GM23338 (cell line): ENCODE results near the gene GSDMA. TPM values are rescaled to one million over a fixed set of nuclear protein-coding genes. Genes with fewer than 3 reads are reported as not detected.

Source experiments
- ATAC-seq: fragments of 200-7000 bp; cut with Tn5 transposase; 3 replicates; pipeline ENCODE4 v1.9.1; 2020
- DNase-seq: peaks from one replicate; pipeline ENCODE4 v3.0.0-alpha.2; 2015; ENCODE audit warnings: low spot score
- H2AFZ ChIP-seq: fragments of 200-600 bp; sonication (generic); 2 replicates; pipeline ENCODE4 v1.8.0; 2016; ENCODE audit warnings: antibody characterized with exemption, mild to moderate bottlenecking, moderate library complexity
- H3F3A ChIP-seq: fragments of 200-600 bp; sonication (generic); replicated peaks from 2 replicates; pipeline ENCODE4 v1.8.0; 2017; ENCODE audit warnings: antibody characterized with exemption, mixed run types, low read depth
- H3K27ac ChIP-seq: fragments of 200-600 bp; sonication (generic); 2 replicates; pipeline ENCODE4 v1.6.1; 2016; ENCODE audit warnings: low read depth
- H3K27me3 ChIP-seq: fragments of 200-600 bp; sonication (generic); 2 replicates; pipeline ENCODE4 v1.8.0; 2016; ENCODE audit warnings: mild to moderate bottlenecking, mixed run types, moderate library complexity; ENCODE audit not compliant: insufficient read depth
- H3K36me3 ChIP-seq: fragments of 200-600 bp; sonication (generic); 2 replicates; pipeline ENCODE4 v1.8.0; 2016; ENCODE audit warnings: mild to moderate bottlenecking; ENCODE audit not compliant: insufficient read depth
- H3K4me1 ChIP-seq: fragments of 200-600 bp; sonication (generic); 2 replicates; pipeline ENCODE4 v1.8.0; 2016; ENCODE audit warnings: mild to moderate bottlenecking, moderate library complexity; ENCODE audit not compliant: insufficient read depth
- H3K4me2 ChIP-seq: fragments of 200-600 bp; sonication (generic); 2 replicates; pipeline ENCODE4 v1.7.1; 2017; ENCODE audit warnings: mixed run types
- H3K4me3 ChIP-seq: fragments of 200-600 bp; sonication (generic); 2 replicates; pipeline ENCODE4 v1.6.1; 2016; ENCODE audit warnings: mixed run types
- H3K79me2 ChIP-seq: fragments of 200-600 bp; sonication (generic); replicated peaks from 2 replicates; pipeline ENCODE4 v1.8.0; 2017; ENCODE audit warnings: mild to moderate bottlenecking; ENCODE audit not compliant: insufficient read depth
- H3K9me2 ChIP-seq: fragments of 200-600 bp; sonication (generic); 2 replicates; pipeline ENCODE4 v1.8.0; 2017; ENCODE audit not compliant: insufficient read depth
- H4K20me1 ChIP-seq: fragments of 200-600 bp; sonication (generic); replicated peaks from 2 replicates; pipeline ENCODE4 v1.8.0; 2017; ENCODE audit warnings: mild to moderate bottlenecking; ENCODE audit not compliant: insufficient read depth
- H3K27ac Mint-ChIP-seq: 2 replicates; pipeline ENCODE4 v1.8.0; 2020; ENCODE audit warnings: inconsistent platforms, mild to moderate bottlenecking, moderate library complexity, mixed read lengths
- H3K27me3 Mint-ChIP-seq: 3 replicates; pipeline ENCODE4 v1.8.0; 2022; ENCODE audit warnings: low read depth, mild to moderate bottlenecking, moderate library complexity, mixed read lengths, inconsistent platforms; ENCODE audit not compliant: insufficient read depth, poor library complexity
- H3K36me3 Mint-ChIP-seq: 3 replicates; pipeline ENCODE4 v1.8.0; 2021; ENCODE audit warnings: low read depth, mild to moderate bottlenecking, inconsistent platforms, moderate library complexity, mixed read lengths
- H3K4me1 Mint-ChIP-seq: 3 replicates; pipeline ENCODE4 v1.8.0; 2020; ENCODE audit warnings: mild to moderate bottlenecking, inconsistent platforms, mixed read lengths
- H3K4me3 Mint-ChIP-seq: 3 replicates; pipeline ENCODE4 v1.8.0; 2021; ENCODE audit warnings: moderate library complexity, mild to moderate bottlenecking, inconsistent platforms, mixed read lengths
- H3K9me3 Mint-ChIP-seq: 3 replicates; pipeline ENCODE4 v1.8.0; 2020; ENCODE audit warnings: moderate library complexity, mild to moderate bottlenecking, inconsistent platforms, mixed read lengths
- CREB1 ChIP-seq: fragments of 250-450 bp; sonication (Bioruptor Pico); IDR thresholded peaks from 2 replicates; pipeline ENCODE4 v1.5.0; 2020; ENCODE audit warnings: low read depth, mild to moderate bottlenecking, moderate library complexity
- NANOG ChIP-seq: IDR thresholded peaks from 2 replicates; pipeline ENCODE4 v1.6.1; 2016; ENCODE audit warnings: antibody characterized with exemption, borderline replicate concordance
- POLR2AphosphoS5 ChIP-seq: IDR thresholded peaks from 2 replicates; pipeline ENCODE4 v1.6.1; 2016; ENCODE audit warnings: antibody characterized with exemption, low read depth
- STAT1 ChIP-seq: IDR thresholded peaks from one replicate; pipeline ENCODE4 v1.6.1; 2016; ENCODE audit warnings: antibody characterized with exemption; ENCODE audit not compliant: unreplicated experiment
- ZNF114 ChIP-seq: fragments of 250-450 bp; sonication (Bioruptor Pico); IDR thresholded peaks from 2 replicates; pipeline ENCODE4 v1.5.0; 2020; ENCODE audit warnings: mild to moderate bottlenecking, moderate library complexity
- ZNF331 ChIP-seq: fragments of 250-450 bp; sonication (Bioruptor Pico); IDR thresholded peaks from 2 replicates; pipeline ENCODE4 v1.5.0; 2020; ENCODE audit warnings: low read depth, mild to moderate bottlenecking, moderate library complexity
- polyA plus RNA-seq: library from polyadenylated mRNA; unstranded; fragments of >200 nt; fragmentation: Nextera tagmentation; extraction: Ambion mirVana; gene quantifications from 2 replicates; pipeline ENCODE4 v1.2.1, GENCODE V29; 2016
- total RNA-seq: library from RNA; depleted of rRNA; stranded (reverse); fragments of >200 nt; shearing (Covaris generic); gene quantifications from 2 replicates; pipeline ENCODE4 v1.2.3, GENCODE V29; 2014
- TF ChIP-seq, protein P1 (sequence below): fragments of 250-450 bp; sonication (Bioruptor Pico); IDR thresholded peaks from 2 replicates; pipeline ENCODE4 v1.5.0; 2020; ENCODE audit warnings: mild to moderate bottlenecking, moderate library complexity
- TF ChIP-seq, protein P2 (sequence below): IDR thresholded peaks from 2 replicates; pipeline ENCODE4 v1.6.1; 2016; ENCODE audit warnings: antibody characterized with exemption
- TF ChIP-seq, protein P3 (sequence below), 2 experiments: fragments of 200-600 bp in 1 of 2; sonication (generic) in 1 of 2; conservative IDR thresholded peaks; 2 replicates each; pipeline versions ENCODE4 v1.5.1 to v1.6.1; 2016 to 2017; ENCODE audit warnings: antibody characterized with exemption in 2 of 2, low read depth in 2 of 2, mild to moderate bottlenecking in 2 of 2, moderate library complexity in 1 of 2

The GSDMA gene
- total and polyA plus RNA-seq, 2 experiments from 2014 or later = not detected

DNA sequence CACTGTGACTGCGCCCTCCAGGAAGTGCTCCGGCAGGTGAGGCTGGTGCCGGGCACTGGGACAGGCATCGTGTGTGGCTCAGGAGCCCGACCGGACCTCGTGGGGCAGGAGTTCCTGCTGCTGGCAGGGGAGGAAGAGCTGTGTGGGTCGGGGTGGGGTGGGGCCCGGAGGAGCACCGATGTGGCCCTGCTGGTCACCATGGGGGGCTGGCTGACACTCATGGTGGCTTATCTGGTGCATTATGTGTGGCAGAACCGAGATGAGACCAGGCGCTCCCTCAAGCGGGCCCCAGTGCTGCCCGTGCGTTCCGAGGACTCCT lies 18.5 kb upstream of the GSDMA start:
- Histone ChIP-seq H3K27me3 (no peaks in the 10 kb centered on the region), H4K20me1 (no peaks in the 10 kb centered on the region), H2AFZ (no peak overlapping the region), H3F3A (no peaks in the 10 kb centered on the region), H3K4me2 (no peak overlapping the region), H3K9me2 (no peaks in the 10 kb centered on the region), H3K79me2 (no peaks in the 10 kb centered on the region), H3K4me3 (no peak overlapping the region), H3K4me1 (no peaks in the 10 kb centered on the region), H3K36me3 (no peaks in the 10 kb centered on the region), H3K27ac (no peak overlapping the region)
- Mint-ChIP-seq H3K27ac (no peak overlapping the region), H3K4me3 (no peak overlapping the region), H3K36me3 (no peaks in the 10 kb centered on the region), H3K27me3 (peaks cover 17% of the 10 kb centered on the region), H3K4me1 (peaks cover 18% of the 10 kb centered on the region), H3K9me3 (no peaks in the 10 kb centered on the region)
- TF ChIP-seq, protein P1, sequence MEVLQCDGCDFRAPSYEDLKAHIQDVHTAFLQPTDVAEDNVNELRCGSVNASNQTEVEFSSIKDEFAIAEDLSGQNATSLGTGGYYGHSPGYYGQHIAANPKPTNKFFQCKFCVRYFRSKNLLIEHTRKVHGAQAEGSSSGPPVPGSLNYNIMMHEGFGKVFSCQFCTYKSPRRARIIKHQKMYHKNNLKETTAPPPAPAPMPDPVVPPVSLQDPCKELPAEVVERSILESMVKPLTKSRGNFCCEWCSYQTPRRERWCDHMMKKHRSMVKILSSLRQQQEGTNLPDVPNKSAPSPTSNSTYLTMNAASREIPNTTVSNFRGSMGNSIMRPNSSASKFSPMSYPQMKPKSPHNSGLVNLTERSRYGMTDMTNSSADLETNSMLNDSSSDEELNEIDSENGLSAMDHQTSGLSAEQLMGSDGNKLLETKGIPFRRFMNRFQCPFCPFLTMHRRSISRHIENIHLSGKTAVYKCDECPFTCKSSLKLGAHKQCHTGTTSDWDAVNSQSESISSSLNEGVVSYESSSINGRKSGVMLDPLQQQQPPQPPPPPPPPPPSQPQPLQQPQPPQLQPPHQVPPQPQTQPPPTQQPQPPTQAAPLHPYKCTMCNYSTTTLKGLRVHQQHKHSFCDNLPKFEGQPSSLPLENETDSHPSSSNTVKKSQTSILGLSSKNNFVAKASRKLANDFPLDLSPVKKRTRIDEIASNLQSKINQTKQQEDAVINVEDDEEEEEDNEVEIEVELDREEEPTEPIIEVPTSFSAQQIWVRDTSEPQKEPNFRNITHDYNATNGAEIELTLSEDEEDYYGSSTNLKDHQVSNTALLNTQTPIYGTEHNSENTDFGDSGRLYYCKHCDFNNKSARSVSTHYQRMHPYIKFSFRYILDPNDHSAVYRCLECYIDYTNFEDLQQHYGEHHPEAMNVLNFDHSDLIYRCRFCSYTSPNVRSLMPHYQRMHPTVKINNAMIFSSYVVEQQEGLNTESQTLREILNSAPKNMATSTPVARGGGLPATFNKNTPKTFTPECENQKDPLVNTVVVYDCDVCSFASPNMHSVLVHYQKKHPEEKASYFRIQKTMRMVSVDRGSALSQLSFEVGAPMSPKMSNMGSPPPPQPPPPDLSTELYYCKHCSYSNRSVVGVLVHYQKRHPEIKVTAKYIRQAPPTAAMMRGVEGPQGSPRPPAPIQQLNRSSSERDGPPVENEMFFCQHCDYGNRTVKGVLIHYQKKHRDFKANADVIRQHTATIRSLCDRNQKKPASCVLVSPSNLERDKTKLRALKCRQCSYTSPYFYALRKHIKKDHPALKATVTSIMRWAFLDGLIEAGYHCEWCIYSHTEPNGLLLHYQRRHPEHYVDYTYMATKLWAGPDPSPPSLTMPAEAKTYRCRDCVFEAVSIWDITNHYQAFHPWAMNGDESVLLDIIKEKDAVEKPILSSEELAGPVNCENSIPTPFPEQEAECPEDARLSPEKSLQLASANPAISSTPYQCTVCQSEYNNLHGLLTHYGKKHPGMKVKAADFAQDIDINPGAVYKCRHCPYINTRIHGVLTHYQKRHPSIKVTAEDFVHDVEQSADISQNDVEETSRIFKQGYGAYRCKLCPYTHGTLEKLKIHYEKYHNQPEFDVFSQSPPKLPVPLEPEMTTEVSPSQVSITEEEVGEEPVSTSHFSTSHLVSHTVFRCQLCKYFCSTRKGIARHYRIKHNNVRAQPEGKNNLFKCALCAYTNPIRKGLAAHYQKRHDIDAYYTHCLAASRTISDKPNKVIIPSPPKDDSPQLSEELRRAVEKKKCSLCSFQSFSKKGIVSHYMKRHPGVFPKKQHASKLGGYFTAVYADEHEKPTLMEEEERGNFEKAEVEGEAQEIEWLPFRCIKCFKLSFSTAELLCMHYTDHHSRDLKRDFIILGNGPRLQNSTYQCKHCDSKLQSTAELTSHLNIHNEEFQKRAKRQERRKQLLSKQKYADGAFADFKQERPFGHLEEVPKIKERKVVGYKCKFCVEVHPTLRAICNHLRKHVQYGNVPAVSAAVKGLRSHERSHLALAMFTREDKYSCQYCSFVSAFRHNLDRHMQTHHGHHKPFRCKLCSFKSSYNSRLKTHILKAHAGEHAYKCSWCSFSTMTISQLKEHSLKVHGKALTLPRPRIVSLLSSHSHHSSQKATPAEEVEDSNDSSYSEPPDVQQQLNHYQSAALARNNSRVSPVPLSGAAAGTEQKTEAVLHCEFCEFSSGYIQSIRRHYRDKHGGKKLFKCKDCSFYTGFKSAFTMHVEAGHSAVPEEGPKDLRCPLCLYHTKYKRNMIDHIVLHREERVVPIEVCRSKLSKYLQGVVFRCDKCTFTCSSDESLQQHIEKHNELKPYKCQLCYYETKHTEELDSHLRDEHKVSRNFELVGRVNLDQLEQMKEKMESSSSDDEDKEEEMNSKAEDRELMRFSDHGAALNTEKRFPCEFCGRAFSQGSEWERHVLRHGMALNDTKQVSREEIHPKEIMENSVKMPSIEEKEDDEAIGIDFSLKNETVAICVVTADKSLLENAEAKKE (CRISPR knock-in tag) = no peak
- no peak for TF ChIP-seq POLR2AphosphoS5
- TF ChIP-seq ZNF331 (CRISPR knock-in tag) = no peak
- TF ChIP-seq, protein P2, sequence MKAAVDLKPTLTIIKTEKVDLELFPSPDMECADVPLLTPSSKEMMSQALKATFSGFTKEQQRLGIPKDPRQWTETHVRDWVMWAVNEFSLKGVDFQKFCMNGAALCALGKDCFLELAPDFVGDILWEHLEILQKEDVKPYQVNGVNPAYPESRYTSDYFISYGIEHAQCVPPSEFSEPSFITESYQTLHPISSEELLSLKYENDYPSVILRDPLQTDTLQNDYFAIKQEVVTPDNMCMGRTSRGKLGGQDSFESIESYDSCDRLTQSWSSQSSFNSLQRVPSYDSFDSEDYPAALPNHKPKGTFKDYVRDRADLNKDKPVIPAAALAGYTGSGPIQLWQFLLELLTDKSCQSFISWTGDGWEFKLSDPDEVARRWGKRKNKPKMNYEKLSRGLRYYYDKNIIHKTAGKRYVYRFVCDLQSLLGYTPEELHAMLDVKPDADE = no peak
- TF ChIP-seq, protein P3, sequence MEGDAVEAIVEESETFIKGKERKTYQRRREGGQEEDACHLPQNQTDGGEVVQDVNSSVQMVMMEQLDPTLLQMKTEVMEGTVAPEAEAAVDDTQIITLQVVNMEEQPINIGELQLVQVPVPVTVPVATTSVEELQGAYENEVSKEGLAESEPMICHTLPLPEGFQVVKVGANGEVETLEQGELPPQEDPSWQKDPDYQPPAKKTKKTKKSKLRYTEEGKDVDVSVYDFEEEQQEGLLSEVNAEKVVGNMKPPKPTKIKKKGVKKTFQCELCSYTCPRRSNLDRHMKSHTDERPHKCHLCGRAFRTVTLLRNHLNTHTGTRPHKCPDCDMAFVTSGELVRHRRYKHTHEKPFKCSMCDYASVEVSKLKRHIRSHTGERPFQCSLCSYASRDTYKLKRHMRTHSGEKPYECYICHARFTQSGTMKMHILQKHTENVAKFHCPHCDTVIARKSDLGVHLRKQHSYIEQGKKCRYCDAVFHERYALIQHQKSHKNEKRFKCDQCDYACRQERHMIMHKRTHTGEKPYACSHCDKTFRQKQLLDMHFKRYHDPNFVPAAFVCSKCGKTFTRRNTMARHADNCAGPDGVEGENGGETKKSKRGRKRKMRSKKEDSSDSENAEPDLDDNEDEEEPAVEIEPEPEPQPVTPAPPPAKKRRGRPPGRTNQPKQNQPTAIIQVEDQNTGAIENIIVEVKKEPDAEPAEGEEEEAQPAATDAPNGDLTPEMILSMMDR (conservative IDR thresholded peaks at IDR 0.05; ENCODE audit: low read depth in 2 of 2) = no peak
- no peak for TF ChIP-seq CREB1
- TF ChIP-seq ZNF114 (CRISPR knock-in tag) = no peak
- TF ChIP-seq STAT1 = no peak
- TF ChIP-seq NANOG = no peak
- DNase-seq = no peak
- no peak for ATAC-seq
